Dedifferentiated amniotic fluid mesenchymal stem cell (primary cell): ENCODE measurements around the gene AAGAB.
A peak's percentile ranks its signal among the peaks of the same experiment; 100 is the strongest.
"Not testable (repeated sequence)": the region's sequence is repeated elsewhere in the genome, so short reads cannot be mapped to it uniquely, and the experiment has no call there.

Source experiments
- DNase-seq: peaks from one replicate; pipeline ENCODE4 v3.0.0-alpha.2; 2016; ENCODE audit errors: extremely low spot score

Gene AAGAB, protein sequence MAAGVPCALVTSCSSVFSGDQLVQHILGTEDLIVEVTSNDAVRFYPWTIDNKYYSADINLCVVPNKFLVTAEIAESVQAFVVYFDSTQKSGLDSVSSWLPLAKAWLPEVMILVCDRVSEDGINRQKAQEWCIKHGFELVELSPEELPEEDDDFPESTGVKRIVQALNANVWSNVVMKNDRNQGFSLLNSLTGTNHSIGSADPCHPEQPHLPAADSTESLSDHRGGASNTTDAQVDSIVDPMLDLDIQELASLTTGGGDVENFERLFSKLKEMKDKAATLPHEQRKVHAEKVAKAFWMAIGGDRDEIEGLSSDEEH

GRCh38 chr15:67254238-67255175, at the start of gene AAGAB, which contains the start of gene IQCH:
Gene AAGAB (minus strand): TSS chr15:67254661. CDS start chr15:67254631, 30 bp downstream.
Gene IQCH (plus strand): TSS chr15:67254786. CDS start chr15:67254897, 111 bp downstream.
- DNase-seq, result peak; percentile 93

GRCh38 chr15:67303490-67304363, 49.3 kb upstream of the AAGAB start:
- DNase-seq, result no peak

DNA sequence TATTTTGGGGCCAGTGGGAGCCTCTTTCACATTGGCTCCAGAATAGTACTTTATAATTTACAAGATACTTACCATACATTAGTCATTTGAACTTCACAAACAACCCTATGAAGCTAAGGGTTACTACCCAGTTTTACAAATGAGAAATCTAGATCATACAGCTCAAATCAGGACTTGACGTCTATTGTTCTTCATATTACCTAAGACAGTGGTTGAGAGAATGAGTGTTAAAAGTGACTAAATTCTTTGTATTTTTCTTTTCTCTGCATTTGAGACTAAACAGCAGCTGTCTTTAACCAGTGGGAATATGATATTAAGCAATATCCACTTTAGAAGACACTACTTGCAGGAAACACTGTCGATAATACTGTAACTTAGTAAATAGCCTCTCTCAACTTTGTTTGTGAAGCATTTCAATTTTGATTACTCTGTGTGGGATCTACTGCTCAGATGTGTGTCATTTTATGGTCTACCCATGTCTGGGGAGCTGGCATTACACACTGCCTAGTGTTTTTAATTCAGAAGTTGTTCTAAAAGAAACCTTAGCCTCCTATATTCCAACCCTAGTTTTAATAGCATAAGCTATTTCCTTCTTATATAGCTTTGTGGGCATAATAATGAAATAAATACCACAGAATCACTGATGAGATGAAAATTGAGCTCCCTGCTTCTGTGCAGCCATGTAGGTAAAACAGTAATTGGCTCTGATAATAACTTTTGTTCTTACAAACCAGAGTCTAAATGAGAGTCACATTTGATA, 46.0 kb upstream of the AAGAB start:
- DNase-seq, result no peak

GRCh38 chr15:67296684-67297083, 42.2 kb upstream of the AAGAB start:
- DNase-seq, result no peak

DNA sequence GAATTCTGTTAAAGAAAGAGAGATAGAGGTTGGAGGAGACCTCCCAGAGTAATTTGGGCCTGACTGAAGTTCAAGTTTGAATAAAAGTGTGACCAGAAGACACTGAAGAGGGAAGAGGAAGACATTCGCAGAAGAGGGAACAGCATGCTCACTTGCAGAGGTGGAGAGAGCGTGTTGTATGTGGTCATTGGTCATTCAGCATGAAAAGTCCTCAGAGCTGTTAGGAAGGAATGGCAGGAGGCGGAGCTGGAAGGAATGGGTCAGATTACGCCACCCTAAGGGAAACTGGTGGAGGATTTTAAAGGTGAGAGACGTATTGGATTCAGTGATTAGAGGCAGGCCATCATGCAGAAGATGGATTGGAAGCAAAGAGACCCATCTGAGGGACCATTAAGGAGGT, 41.7 kb upstream of the AAGAB start:
- no peak for DNase-seq

DNA sequence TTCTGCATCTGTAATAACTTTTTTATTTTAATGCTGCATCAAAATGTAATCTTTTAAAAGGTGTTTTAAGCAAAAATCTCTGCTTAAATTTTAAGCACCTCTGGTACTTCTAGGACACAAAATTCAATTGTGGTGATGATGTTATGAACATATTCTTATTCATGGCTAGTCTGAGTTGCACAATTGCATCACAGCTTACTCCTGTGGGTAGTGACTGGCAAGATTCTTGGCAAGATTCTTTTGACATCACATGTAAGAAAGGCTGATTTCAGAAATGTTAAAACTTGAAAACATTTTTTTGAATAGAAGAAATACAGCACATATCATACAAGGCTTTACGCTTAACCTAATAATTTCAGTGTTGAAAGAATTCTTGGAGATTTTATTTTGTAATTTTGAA, 35.9 kb upstream of the AAGAB start:
- DNase-seq, result no peak

DNA sequence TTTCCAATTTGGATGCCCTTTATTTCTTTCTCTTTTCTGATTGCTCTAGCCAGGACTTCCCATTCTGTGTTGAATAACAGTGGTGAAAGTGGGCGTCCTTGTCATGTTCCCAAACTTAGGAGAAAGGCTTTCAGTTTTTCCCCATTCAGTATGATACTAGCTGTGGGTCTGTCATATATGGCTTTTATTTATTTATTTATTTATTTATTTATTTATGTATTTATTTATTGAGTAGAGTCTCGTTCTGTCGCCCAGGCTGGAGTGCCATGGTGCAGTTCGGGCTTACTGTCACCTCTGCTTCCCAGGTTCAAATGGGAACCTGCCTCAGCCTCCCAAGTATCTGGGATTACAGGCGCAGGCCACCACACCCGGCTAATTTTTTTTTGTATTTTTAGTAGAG, 31.9 kb upstream of the AAGAB start:
- DNase-seq, result not testable (repeated sequence)

- DNase-seq, result not testable (repeated sequence)
Measured at GRCh38 chr15:67285625-67286024, 31.2 kb upstream of the AAGAB start.

GRCh38 chr15:67281714-67282113, 27.3 kb upstream of the AAGAB start:
- no peak for DNase-seq

- DNase-seq, result no peak
Measured at GRCh38 chr15:67280217-67280616, 25.8 kb upstream of the AAGAB start.

DNA sequence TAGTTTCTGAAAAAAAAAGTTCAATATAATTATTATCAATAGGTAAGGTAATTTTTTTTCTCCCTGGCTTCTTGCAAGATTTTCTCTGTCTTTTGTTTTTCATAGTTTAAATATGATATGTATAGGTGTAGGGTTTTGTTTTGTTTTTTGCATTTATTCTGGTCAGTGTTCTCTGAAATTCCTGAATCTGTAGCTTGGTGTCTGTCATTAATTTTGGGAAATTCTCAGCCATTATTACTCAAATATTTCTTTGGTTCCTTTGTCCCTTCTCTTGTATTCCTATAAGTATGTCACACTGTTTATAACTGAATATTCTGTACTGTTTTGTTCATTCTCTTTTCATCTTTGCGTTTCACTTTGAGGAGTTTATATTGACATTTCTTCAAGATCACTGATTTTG, 22.2 kb upstream of the AAGAB start:
- no peak for DNase-seq

DNA sequence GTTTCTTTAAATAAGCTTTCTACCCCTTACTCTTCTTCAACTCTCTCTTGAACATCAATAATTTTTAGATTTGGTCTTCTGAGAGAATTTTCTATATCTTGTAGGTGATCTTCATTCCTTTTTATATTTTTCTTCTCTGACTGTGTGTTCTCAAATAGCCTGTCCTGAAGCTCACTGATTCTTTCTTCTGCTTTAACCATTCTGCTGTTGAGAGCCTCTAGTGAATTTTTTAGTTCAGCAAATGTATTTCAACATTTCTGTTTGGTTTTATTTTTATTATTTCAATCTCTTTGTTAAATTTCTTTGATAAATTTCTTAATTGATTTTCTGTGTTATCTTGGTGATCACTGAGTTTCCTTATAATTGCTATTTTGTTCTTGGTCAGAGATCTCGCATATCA, 19.8 kb upstream of the AAGAB start:
- no peak for DNase-seq

DNA sequence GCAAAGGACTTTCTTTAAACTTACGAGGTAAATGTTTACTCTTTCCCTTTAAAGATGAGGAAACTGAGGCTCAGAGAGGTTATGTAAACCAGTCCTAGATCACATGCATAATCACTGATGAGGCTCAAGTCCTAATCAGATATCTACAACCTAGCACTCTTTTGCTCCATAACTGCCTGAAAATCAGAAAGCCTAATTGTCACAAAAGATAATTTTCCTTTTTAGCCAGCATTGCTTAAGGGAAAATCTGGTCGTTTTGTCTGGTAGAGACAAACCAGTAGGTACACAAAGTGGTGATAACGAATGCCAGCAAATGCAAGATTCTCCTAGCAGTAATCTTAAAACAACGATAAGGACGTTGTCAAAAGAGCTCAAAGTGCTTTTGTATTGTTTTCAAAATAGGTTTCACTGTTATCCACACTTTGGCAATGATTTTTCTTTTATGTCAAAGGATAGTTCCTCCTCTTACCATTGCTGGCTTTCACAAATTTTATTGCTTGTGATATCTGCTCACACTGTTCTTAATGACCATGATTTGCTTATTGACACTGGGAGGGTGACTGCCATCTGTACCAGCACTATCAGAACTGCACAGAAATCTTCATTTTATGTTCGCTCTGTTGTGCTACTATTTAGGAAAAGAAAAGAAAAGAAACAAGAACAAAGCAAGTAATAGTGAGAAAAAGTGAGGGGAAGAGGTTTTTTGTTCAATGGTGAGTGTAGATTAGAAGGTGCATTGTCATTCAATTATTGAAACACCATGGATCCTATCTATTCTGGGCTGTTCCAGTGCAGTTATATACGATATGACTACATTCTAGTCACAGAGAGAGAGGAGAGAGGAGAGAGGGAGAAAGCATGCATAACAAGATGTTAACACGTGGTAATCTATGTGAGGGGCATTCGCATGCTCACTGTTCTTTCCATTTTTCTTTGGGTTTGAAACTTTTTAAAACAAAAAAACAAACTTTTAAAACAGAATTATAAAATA, 13.8 kb upstream of the AAGAB start:
- DNase-seq, result no peak

DNA sequence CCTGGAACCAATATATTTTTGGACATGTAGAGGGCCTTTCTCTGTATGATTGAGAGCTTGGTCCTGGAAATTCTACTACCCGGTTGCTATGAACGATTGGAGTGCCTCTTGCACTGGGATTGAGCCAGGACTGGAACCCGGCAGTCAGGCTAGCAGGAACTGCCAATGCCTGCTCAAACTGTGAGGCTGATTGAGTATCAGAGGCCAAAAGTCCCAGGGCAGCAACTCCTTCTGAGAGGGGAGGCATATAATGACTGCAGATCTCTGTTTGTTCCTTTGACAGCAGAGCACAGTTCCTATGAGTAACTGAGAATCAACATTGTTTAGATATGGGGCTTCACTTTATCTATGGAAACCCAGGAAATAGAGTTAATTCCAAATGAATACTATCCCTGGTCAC, 13.0 kb upstream of the AAGAB start:
- no peak for DNase-seq

- no peak for DNase-seq
Measured at GRCh38 chr15:67266870-67267269, 12.4 kb upstream of the AAGAB start.

DNA sequence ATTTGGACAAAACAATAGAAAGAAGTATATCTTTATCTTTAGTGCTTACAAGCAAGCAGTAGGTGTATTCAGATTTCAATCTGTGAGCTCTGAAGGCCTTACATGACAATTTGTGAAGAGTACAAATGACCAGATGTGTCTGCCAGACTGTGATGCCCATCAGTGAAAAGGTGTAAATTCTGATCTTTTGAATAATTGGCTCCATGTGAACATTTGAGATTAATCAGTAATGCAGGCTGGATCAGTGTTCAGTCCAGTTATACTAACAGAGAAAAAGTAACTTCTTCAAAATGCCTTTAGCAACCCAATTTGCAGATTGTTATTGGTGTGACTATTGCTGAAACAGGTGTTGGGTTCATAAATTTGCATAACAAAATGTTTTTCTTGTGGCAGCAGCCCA, 5.3 kb upstream of the AAGAB start:
- DNase-seq, result no peak

DNA sequence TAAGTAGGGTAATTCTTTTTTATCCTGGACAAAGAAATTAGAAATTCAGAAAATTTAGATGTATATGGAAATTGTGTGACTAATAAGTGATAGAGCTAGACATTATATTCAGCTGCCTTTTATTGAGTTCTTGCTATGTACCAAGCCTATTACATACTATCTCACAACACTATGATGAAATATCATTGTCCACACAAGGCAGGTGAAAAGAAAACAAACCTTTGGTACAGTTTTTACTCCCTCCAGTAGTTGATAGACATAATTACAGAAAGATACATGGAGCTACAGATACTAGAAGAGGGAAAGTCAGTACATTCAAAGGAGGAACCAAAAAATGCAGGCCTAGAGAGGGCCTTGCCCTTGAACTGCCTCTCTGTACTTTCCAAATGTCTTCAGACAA, 4.9 kb upstream of the AAGAB start:
- DNase-seq, result no peak

GRCh38 chr15:67258412-67258811, 4.0 kb upstream of the AAGAB start:
- not testable (repeated sequence) for DNase-seq

DNA sequence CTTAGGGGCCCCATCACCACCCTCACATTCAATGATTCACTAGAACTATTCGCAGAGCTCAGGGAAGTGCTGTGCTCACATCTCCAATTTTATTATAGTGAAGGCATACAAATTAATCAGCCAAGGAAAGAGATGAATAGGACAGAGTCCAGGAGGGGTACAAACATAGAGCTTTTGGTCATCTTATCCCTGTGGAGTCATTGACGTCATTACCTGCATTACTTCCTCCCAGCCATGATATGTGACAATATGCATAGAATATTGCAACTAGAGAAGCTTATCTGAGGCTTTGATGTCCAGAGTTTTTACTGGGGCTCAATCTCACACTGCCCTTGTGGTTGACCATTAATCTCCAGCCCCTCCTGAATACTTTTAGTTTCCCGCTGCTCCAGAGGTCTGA, 1.6 kb upstream of the AAGAB start:
- DNase-seq, result no peak
